Adrenal gland (tissue), 12 donors: ENCODE data around the gene SORL1. TPM values are rescaled to one million over a fixed set of nuclear protein-coding genes. Genes with fewer than 3 reads are reported as not detected.

Experiments
- DNase-seq, 7 donors: peaks; one replicate each; pipeline ENCODE4 v3.0.0-alpha.2; 2019 to 2020
- H3K27ac ChIP-seq, 5 donors: fragments of 200-600 bp; sonication (generic) in 4 of 5; 1 replicate in 3 of 5; 2 replicates in 2 of 5; pipeline versions ENCODE4 v1.5.1 to v1.8.0; 2016 to 2020; ENCODE audit warnings: mild to moderate bottlenecking in 1 of 5
- H3K27me3 ChIP-seq: fragments of 200-600 bp; 2 replicates; pipeline ENCODE4 v1.8.0; 2021
- H3K36me3 ChIP-seq, 2 donors: fragments of 200-600 bp; replicated peaks in 1 of 2; 1 replicate in 1 of 2; 2 replicates in 1 of 2; pipeline versions ENCODE4 v1.5.1 to v1.8.0; 2018 to 2022
- H3K4me1 ChIP-seq, 2 donors: fragments of 200-600 bp; replicated peaks in 1 of 2; 1 replicate in 1 of 2; 2 replicates in 1 of 2; pipeline versions ENCODE4 v1.5.1 to v1.8.0; 2018 to 2021
- H3K4me3 ChIP-seq, 4 donors: fragments of 200-600 bp; sonication (generic) in 3 of 4; one replicate each; pipeline ENCODE4 v1.5.1; 2016 to 2018
- H3K9me3 ChIP-seq, 3 donors: fragments of 200-600 bp; sonication (generic) in 1 of 3; replicated peaks in 1 of 3; 1 replicate in 2 of 3; 2 replicates in 1 of 3; pipeline versions ENCODE4 v1.5.1 to v1.8.0; 2016 to 2021
- CTCF ChIP-seq, 6 experiments: fragments of 450-650 bp in 4 of 6; fragments of 200-600 bp in 2 of 6; sonication (generic) in 1 of 6; IDR thresholded peaks; 1 replicate in 5 of 6; 2 replicates in 1 of 6; pipeline versions ENCODE4 v1.5.1 to v1.8.0; 2016 to 2021; ENCODE audit warnings: antibody characterized with exemption in 6 of 6, mild to moderate bottlenecking in 2 of 6, moderate library complexity in 1 of 6
- POLR2A ChIP-seq, 2 donors: fragments of 450-650 bp; IDR thresholded peaks; one replicate each; pipeline ENCODE4 v1.6.1; 2017; ENCODE audit warnings: antibody characterized with exemption in 2 of 2, mild to moderate bottlenecking in 2 of 2, moderate library complexity in 1 of 2
- WGBS, 4 donors: extraction: QIAGEN DNeasy Blood & Tissue Kit in 2 of 4; methylation state at CpG; one replicate each; pipeline versions ENCODE4 v1.1.5 to v1.1.7; 2013 to 2017; 5-methylcytosine and 5-hydroxymethylcytosine counted together
- intact Hi-C, 2 donors: fragments of 100-400 bp; cut with DNase I; formaldehyde crosslinking; loops; one replicate each; pipeline versions ENCODE4 v1.14.1 to v1.15.0; 2022 to 2023
- polyA plus RNA-seq, 3 donors: library from polyadenylated mRNA; stranded (reverse); fragments of 200-250 nt in 2 of 3; fragments of 350-450 nt in 1 of 3; fragmentation: Illumina TruSeq in 1 of 3; extraction: RNeasy Lipid Tissue Mini Kit (QIAGEN cat#74804) in 1 of 3; gene quantifications; one replicate each; pipeline ENCODE4 v1.2.3, GENCODE V29; 2013 to 2014
- total RNA-seq, 9 donors: library from RNA; depleted of rRNA in 4 of 9; stranded (reverse); fragments of >200 nt in 4 of 9; fragments of 120-200 nt in 1 of 9; fragmentation: NEBNext Ultra II Directional in 1 of 9; extraction: Animal tissue kit (Norgen Biotek cat#: 25700) in 1 of 9; gene quantifications; one replicate each; pipeline versions ENCODE4 v1.1.0 to v1.2.4, GENCODE V29; 2013 to 2023
- donor health status: healthy with polysubstance abuse.
- donor health status: Bipolar disorder and iron deficiency.
- donor health status: DM: yes; HTN: yes; CAD: no.
- donor health status: DM: no; HTN: no; CAD: no.
- donor health status: DM: no; HTN: no; CAD: no.
- donor health status: DM: yes; HTN: yes; CAD: no.

The SORL1 gene
- total and polyA plus RNA-seq, 12 donors, result 1.0 to 28.6 (median 8.9) TPM

- Histone ChIP-seq H3K9me3 (peaks cover 0 to 6% (median 0%) of the 10 kb centered on the region in 3 donors), H3K36me3 (no peaks in the 10 kb centered on the region), H3K27me3 (no peaks in the 10 kb centered on the region), H3K27ac (no peak overlapping the region), H3K4me3 (no peak overlapping the region), H3K4me1 (peaks cover 0 to 30% of the 10 kb centered on the region in 2 donors)
- 82 to 88% (median 86%) methylated on average over 4 of the region's 4 CpGs for WGBS, 4 donors
- no peak for TF ChIP-seq CTCF (IDR thresholded peaks at IDR 0.05)
- no peak for TF ChIP-seq POLR2A (IDR thresholded peaks at IDR 0.05)
- no peak for DNase-seq
- intact Hi-C loops, result no loop called here
Measured at GRCh38 chr11:121581607-121582006, 129.5 kb downstream of the SORL1 start.

DNA sequence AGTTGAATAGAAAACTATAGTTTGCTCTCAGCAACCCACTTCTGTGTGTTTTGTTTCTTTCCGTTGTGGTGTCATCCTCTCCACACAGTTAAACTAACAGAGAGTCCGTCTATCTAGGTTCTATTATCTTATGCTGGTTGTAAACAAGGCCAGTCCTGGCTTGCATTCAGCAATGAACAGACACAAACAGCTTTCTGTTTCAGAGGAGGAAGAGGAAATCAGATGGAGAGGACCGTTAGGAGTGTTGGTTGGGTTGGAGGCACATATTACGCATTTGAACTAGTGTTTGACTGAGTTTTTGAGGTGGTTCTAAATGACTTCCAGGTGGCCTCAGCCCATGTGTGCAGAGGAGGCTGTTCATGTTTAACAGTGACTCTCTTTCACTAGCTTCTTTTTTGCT is 130.2 kb downstream of the SORL1 start:
- peak in 1 of 7 donors; percentile 37 for DNase-seq
- H3K4me1 ChIP-seq, result peaks cover 0 to 30% of the 10 kb centered on the region in 2 donors
- H3K27ac ChIP-seq, result peak overlapping the region in 1 of 5 donors; percentile 24
- H3K27me3 ChIP-seq, result no peaks in the 10 kb centered on the region
- intact Hi-C loops, result no loop called here
- H3K4me3 ChIP-seq, result no peak overlapping the region
- TF ChIP-seq POLR2A (IDR thresholded peaks at IDR 0.05), result no peak
- no peak for TF ChIP-seq CTCF (IDR thresholded peaks at IDR 0.05)
- WGBS, 4 donors, result 36 to 57% (median 52%) methylated on average over 4 of the region's 4 CpGs
- no peaks in the 10 kb centered on the region for H3K36me3 ChIP-seq
- H3K9me3 ChIP-seq, result peaks cover 0 to 6% (median 0%) of the 10 kb centered on the region in 3 donors

DNA sequence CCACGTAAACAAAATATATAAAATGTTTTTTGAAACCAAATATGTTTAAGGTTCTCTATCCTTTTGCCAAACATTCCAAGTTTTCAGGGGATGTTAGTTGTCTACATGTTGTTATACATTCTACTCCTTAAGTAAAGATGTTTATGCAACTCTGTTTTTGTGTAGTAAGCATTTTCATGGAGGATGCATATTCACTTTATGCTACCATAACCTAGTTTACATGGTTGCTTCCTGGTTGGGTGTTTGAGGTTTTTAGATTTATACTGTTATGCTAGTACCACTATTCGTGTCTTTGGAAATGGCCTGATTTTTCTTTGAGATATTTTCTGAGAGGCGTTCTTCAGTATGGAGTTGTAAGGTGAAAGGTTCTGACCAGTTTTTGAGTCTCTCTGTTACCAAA is 131.7 kb downstream of the SORL1 start:
- H3K4me3 ChIP-seq, result no peak overlapping the region
- no peak for DNase-seq
- no peaks in the 10 kb centered on the region for H3K36me3 ChIP-seq
- H3K27me3 ChIP-seq, result no peaks in the 10 kb centered on the region
- 78 to 92% (median 87%) methylated on average over 3 of the region's 3 CpGs for WGBS, 4 donors
- H3K9me3 ChIP-seq, result peaks cover 0 to 6% (median 0%) of the 10 kb centered on the region in 3 donors
- H3K4me1 ChIP-seq, result peaks cover 0 to 14% of the 10 kb centered on the region in 2 donors
- no peak overlapping the region for H3K27ac ChIP-seq
- intact Hi-C loops, result no loop called here
- TF ChIP-seq POLR2A (IDR thresholded peaks at IDR 0.05) (no peak), CTCF (IDR thresholded peaks at IDR 0.05) (no peak)

- no peaks in the 10 kb centered on the region for H3K9me3 ChIP-seq
- 86 to 100% (median 95%) methylated on average over 1 to 2 of the region's 2 CpGs for WGBS, 4 donors
- no peaks in the 10 kb centered on the region for H3K27me3 ChIP-seq
- no peaks in the 10 kb centered on the region for H3K36me3 ChIP-seq
- no peak overlapping the region for H3K27ac ChIP-seq
- no peak for DNase-seq
- intact Hi-C loops, result no loop called here
- H3K4me3 ChIP-seq, result no peak overlapping the region
- TF ChIP-seq POLR2A (IDR thresholded peaks at IDR 0.05), result no peak
- TF ChIP-seq CTCF (IDR thresholded peaks at IDR 0.05), result no peak
- peaks cover 0 to 8% of the 10 kb centered on the region in 2 donors for H3K4me1 ChIP-seq
Measured at GRCh38 chr11:121586750-121587149, 134.6 kb downstream of the SORL1 start.
